Progenitor cell of endocrine pancreas (in vitro differentiated cells): ENCODE results near the gene BBS9. TPM values are rescaled to one million over a fixed set of nuclear protein-coding genes. Genes with fewer than 3 reads are reported as not detected.

Source experiments
- DNase-seq: peaks from one replicate; pipeline ENCODE4 v3.0.0; 2021; ENCODE audit warnings: low spot score; ENCODE audit not compliant: unreplicated experiment
- H3K27ac Mint-ChIP-seq: 2 replicates; pipeline ENCODE4 v1.8.0; 2021; ENCODE audit warnings: mild to moderate bottlenecking, moderate library complexity, mixed read lengths
- H3K27me3 Mint-ChIP-seq: 2 replicates; pipeline ENCODE4 v1.8.0; 2021; ENCODE audit warnings: mixed read lengths
- H3K36me3 Mint-ChIP-seq: 2 replicates; pipeline ENCODE4 v1.8.0; 2022; ENCODE audit warnings: mixed read lengths; ENCODE audit not compliant: insufficient read depth
- H3K4me1 Mint-ChIP-seq: 2 replicates; pipeline ENCODE4 v1.8.0; 2021; ENCODE audit warnings: low read depth, mixed read lengths
- H3K4me3 Mint-ChIP-seq: 2 replicates; pipeline ENCODE4 v1.8.0; 2021; ENCODE audit warnings: low read depth, mild to moderate bottlenecking, moderate library complexity, mixed read lengths
- H3K9me3 Mint-ChIP-seq: 2 replicates; pipeline ENCODE4 v1.8.0; 2021; ENCODE audit warnings: low read depth, mixed read lengths
- total RNA-seq: library from RNA; stranded (reverse); gene quantifications from 2 replicates; pipeline ENCODE4 v1.2.1, GENCODE V29; 2021
- TF ChIP-seq, protein P1 (sequence below): fragments of 200-600 bp; sonication (generic); IDR thresholded peaks from one replicate; pipeline ENCODE4 v1.5.0; 2021; ENCODE audit warnings: antibody characterized with exemption, mild to moderate bottlenecking; ENCODE audit not compliant: unreplicated experiment

BBS9 gene
- total RNA-seq, 1 donor from 2014 or later: 25.5 TPM

DNA sequence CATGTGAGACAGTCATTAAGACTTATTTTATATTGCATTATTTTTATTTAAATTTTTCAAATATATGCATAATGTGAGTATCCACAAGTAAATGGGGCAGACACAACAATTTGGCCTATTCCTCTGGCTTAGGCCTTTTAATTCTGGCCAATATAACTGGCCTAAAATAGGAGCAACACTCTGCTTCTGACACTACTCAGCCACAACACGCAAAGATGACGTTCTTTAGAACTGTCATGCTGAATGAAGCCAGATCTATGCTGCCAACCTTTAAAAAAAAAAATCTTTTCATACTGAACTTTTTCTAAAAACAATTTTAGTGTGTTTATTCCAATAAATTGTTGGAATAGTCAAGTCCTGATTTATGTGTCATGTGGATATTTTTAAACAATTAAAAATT, 421.0 kb downstream of the BBS9 start:
- no peak overlapping the region for H3K27ac Mint-ChIP-seq
- DNase-seq: no peak
- H3K36me3 Mint-ChIP-seq: peaks cover 2% of the 10 kb centered on the region
- no peaks in the 10 kb centered on the region for H3K9me3 Mint-ChIP-seq
- peaks cover 7% of the 10 kb centered on the region for H3K4me1 Mint-ChIP-seq
- TF ChIP-seq, protein P1, sequence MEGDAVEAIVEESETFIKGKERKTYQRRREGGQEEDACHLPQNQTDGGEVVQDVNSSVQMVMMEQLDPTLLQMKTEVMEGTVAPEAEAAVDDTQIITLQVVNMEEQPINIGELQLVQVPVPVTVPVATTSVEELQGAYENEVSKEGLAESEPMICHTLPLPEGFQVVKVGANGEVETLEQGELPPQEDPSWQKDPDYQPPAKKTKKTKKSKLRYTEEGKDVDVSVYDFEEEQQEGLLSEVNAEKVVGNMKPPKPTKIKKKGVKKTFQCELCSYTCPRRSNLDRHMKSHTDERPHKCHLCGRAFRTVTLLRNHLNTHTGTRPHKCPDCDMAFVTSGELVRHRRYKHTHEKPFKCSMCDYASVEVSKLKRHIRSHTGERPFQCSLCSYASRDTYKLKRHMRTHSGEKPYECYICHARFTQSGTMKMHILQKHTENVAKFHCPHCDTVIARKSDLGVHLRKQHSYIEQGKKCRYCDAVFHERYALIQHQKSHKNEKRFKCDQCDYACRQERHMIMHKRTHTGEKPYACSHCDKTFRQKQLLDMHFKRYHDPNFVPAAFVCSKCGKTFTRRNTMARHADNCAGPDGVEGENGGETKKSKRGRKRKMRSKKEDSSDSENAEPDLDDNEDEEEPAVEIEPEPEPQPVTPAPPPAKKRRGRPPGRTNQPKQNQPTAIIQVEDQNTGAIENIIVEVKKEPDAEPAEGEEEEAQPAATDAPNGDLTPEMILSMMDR: no peak
- H3K27me3 Mint-ChIP-seq: no peaks in the 10 kb centered on the region
- H3K4me3 Mint-ChIP-seq: no peak overlapping the region

GRCh38 chr7:33550979-33551378, 421.6 kb downstream of the BBS9 start:
- Mint-ChIP-seq H3K27ac (no peak overlapping the region), H3K9me3 (no peaks in the 10 kb centered on the region), H3K36me3 (peaks cover 2% of the 10 kb centered on the region), H3K4me1 (peaks cover 7% of the 10 kb centered on the region), H3K4me3 (no peak overlapping the region), H3K27me3 (no peaks in the 10 kb centered on the region)
- TF ChIP-seq, protein P1: no peak
- DNase-seq: no peak

DNA sequence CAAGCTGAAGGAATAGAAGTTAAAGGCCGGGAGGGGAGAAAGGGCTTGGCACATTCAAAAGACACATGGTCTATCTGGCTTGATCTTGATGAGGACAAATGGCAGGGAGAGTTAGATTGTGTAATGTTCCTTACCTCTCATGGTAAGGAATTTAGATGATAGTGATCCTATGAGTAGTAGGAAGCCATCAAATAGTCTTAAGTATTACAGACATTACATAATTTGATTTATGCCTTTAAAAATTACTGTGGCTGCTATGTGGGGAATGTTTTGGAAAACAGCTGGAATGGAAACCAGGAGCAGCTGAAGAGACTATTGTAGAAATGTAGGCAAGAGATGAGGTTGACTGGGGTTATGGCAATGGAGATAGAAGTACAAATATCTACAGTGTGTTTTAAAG, 424.7 kb downstream of the BBS9 start:
- Mint-ChIP-seq H3K36me3 (no peaks in the 10 kb centered on the region), H3K27me3 (no peaks in the 10 kb centered on the region), H3K4me1 (peaks cover 2% of the 10 kb centered on the region), H3K27ac (no peak overlapping the region), H3K4me3 (no peak overlapping the region), H3K9me3 (no peaks in the 10 kb centered on the region)
- TF ChIP-seq, protein P1: no peak
- DNase-seq: no peak

DNA sequence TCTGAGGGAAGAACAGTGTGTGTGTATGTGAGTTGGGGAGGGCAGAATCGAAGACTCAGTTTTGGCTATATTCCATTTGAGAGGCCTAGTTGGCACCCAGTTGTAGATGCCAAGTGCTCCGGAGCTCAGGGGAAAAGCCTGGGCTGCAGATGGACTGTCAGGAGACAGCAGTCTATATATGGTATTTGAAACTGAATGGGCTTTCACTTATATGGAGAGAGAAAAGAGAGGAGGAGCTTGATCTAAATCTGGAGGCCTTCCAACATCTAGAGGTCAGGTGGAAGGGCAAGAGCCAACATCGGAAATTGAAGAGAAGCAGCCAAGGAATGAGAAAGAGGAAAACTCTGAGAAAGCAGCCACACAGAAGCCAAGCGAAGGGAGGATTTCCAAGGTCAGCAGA, 425.2 kb downstream of the BBS9 start:
- Mint-ChIP-seq H3K9me3 (no peaks in the 10 kb centered on the region), H3K36me3 (no peaks in the 10 kb centered on the region), H3K4me1 (peaks cover 2% of the 10 kb centered on the region), H3K27me3 (no peaks in the 10 kb centered on the region), H3K27ac (no peak overlapping the region), H3K4me3 (no peak overlapping the region)
- TF ChIP-seq, protein P1: no peak
- DNase-seq: no peak

- H3K27ac Mint-ChIP-seq: no peak overlapping the region
- H3K36me3 Mint-ChIP-seq: no peaks in the 10 kb centered on the region
- DNase-seq: no peak
- no peaks in the 10 kb centered on the region for H3K4me1 Mint-ChIP-seq
- no peaks in the 10 kb centered on the region for H3K9me3 Mint-ChIP-seq
- no peak overlapping the region for H3K4me3 Mint-ChIP-seq
- TF ChIP-seq, protein P1: no peak
- no peaks in the 10 kb centered on the region for H3K27me3 Mint-ChIP-seq
These were observed 427.1 kb downstream of the BBS9 start for GRCh38 chr7:33556472-33556871.
